Cerebellar nuclear complex (tissue), 1 donor: ENCODE data around the gene SNAP29.
A peak's percentile ranks its signal among the peaks of the same experiment; 100 is the strongest.
"Not testable (repeated sequence)": the region's sequence is repeated elsewhere in the genome, so short reads cannot be mapped to it uniquely, and the experiment has no call there.

Experiments
- DNase-seq, 2 experiments: peaks; one replicate each; lab custom pipeline; 2025; lab: John Stamatoyannopoulos, UW

SNAP29 gene

GRCh38 chr22:20901093-20902033, 42.6 kb downstream of the SNAP29 start:
- DNase-seq: not testable (repeated sequence)

DNA sequence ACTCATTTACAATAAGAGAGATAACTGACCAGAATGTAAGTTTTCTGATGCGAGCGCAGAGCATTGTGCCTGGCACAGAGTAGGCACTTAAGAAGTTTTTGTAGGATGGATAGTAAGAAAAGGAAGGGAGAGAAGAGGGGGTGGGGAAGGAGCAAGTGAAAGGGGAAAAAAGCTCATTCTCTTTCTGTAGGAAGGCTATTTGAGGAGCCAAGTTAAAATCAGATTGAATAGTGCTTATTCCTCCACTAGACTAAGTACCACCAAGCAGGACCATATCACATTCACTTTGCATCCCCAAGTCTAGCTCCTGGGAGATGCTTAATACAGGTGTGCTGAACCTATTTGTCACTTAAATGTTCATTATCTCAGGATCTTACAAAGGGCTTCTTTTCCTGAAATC, 44.3 kb downstream of the SNAP29 start:
- no peak for DNase-seq

DNA sequence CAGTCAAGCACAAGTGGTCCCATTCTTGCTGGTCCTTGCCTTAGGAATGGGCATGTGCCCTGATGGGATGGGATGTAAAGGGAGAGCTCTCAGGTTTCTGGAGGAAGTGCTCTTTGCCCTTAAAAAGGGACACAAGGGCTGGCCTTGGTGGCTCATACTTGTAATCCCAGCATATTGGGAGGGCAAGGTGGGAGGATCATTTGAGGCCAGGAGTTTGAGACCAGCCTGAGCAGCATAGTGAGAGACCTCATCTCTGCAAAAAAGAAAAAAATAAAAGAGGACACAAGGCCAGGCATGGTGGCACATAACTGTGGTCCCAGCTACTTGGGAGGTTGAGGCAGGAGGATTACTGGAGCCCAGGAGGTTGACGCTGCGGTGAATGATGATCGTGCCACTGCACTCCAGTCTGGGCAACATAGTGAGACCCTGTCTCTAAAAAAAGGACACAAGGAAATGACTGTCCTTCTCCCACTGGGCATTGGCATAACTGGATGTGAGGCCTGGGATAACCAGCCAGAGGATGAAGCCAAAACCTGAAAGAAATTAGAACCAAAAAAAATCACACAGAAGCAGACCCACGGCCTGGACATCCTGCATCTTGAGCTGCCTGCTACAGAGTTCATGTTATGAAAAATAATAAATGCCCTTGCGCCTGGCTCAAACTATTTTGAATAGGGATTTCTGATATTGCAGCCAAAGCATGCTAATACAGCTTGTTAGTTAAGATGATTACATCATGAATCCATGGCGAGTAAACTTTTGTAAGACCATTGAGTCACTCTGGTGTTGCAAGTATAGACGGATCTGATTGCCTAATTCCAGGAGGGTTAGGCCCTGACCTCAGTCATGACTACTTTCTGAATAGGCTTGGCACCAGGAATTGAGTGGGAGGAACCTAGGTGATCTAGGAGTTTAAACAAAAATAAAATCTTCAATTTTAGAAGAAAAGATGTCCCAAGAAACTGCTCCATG, 45.5 kb downstream of the SNAP29 start:
- no peak for DNase-seq

GRCh38 chr22:20904980-20905355, 46.2 kb downstream of the SNAP29 start:
- no peak for DNase-seq

- peak in 1 of 2 experiments; percentile 53 for DNase-seq
Observed at GRCh38 chr22:20905415-20906386, 46.9 kb downstream of the SNAP29 start.

DNA sequence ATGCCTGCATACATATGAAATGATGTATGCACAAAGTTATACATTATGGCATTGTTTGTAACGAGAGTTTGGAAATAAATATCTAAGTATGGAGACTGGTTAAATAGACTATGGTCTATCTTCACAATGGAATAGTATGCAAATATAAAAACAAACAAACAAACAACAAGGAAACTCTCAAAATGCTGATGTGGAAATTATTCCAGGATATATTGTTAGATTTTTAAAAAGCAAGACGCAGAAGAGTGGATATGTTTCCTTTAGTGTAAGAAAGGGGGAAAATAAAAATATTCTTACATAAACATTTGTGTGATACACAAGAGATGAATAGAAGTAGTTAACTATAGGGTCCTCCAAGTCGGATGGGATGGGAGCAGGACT, 47.6 kb downstream of the SNAP29 start:
- no peak for DNase-seq

DNA sequence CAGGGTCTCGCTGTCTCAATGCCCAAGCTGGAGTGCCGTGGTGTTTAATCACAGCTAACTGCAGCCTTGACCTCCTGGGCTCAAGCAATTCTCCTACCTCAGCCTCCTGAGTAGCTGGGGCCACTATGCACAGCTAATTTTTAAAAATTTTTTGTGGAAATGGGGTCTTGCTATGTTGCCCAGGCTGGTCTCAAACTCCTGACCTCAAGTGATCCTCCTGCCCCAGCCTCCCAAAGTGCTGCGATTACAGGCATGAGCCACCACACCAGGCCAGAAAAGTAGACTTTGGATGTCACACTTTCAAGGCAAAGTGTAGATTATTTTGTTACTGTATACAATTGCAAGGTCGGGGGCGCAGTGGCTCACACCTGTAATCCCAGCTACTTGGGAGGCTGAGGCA, 49.9 kb downstream of the SNAP29 start:
- not testable (repeated sequence) for DNase-seq

- DNase-seq: no peak
Observed at GRCh38 chr22:20909543-20910303, 50.9 kb downstream of the SNAP29 start.

DNA sequence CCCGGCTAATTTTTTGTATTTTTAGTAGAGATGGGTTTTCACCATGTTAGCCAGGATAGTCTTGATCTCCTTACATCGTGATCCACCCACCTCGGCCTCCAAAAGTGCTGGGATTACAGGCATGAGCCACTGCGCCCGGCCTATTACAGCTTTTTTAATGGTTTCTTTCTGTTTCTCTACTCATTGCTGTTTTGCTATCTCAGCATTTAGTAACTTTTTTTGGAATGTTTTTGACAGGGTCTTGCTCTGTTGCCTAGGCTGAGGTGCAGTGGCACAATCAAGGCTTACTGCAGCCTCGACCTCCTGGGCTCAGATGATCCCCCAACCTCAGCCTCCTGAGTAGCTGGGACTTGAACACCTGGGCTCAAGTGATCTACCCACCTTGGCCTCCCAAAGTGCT, 53.7 kb downstream of the SNAP29 start:
- DNase-seq: no peak

- DNase-seq: peak in 1 of 2 experiments; percentile 79
Observed at GRCh38 chr22:20916916-20917810, 58.4 kb downstream of the SNAP29 start, which contains the start of gene CRKL. TSS of gene CRKL (plus strand) at chr22:20917407. CDS start at chr22:20917935, 528 bp downstream.

DNA sequence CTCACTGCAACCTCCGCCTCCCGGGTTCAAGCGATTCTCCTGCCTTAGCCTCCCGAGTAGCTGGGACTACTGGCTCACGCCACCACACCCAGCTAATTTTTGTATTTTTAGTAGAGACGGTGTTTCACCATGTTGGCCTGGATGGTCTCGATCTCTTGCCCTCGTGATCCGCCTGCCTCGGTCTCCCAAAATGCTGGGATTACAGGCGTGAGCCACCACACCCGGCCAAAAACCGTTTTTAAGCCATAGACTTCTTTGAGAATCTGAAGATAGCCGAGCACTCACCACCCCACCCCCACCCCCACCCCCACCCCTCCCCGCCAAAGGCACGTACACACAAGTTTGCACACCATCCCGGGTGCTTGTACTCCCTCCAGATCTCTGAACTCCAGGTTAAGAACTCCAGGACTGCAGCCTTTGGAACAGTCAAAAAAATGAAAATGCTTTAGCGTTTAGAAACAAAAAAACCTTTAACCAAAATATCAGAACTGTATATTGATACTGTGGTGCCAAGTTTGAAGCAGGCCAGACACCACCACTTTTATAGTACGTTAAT, 59.9 kb downstream of the SNAP29 start:
- no peak for DNase-seq

DNA sequence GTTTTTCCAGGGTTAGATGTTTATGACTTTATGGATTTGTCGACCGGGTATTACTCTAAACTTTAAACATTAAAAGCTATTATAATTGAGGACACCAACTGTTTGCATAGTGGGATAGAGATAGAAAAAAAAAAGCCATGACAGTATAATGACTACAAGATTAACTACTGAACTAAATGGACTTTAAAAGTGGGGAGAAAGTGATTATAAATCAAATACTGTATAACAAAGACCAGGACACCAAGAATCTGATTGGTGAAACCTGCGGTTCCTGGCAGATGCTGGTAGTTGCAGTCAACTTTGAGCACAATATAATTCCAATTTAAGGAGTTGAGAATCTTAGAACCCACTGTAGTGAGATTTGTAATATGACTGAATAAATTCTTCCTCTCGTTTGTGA, 60.9 kb downstream of the SNAP29 start:
- DNase-seq: no peak

GRCh38 chr22:20920881-20921203, 62.0 kb downstream of the SNAP29 start:
- DNase-seq: no peak

GRCh38 chr22:20922141-20922751, 63.4 kb downstream of the SNAP29 start:
- no peak for DNase-seq

- no peak for DNase-seq
Observed at GRCh38 chr22:20926243-20926642, 67.4 kb downstream of the SNAP29 start.

GRCh38 chr22:20927940-20928572, 69.2 kb downstream of the SNAP29 start:
- DNase-seq: no peak

GRCh38 chr22:20928573-20928967, 69.8 kb downstream of the SNAP29 start:
- no peak for DNase-seq

GRCh38 chr22:20930004-20930403, 71.2 kb downstream of the SNAP29 start:
- DNase-seq: no peak
